Measurements from ENCODE around the gene ANKRD18B.
"Not testable (repeated sequence)": the region's sequence is repeated elsewhere in the genome, so short reads cannot be mapped to it uniquely, and the experiment has no call there.

The ANKRD18B gene

DNA sequence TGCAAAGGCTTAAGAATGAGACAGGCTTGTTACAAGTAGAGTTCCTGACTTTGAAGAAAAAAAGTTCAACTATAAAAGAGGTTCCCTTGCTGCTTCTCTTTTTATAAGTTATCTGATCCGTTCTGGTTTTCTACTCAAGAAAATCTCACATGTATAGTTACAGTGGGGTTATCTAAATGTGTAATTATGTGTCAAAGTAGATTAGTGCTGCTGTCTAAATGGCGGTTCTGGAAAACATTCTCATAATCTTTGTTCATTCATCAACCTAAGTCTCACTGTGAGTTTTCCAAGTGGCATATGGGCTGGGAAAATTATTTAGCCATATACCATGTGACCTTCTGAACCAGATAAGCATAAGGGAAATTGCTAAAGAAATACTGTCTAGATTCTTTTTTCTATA lies 21.7 kb downstream of the ANKRD18B start:
- not testable (repeated sequence) for H3K4me3 ChIP-seq (ENCODE audit: low read depth, low read length); H3K4me1 ChIP-seq (ENCODE audit: control insufficient read depth, insufficient read depth, low read length); H3K36me3 ChIP-seq (ENCODE audit: control insufficient read depth, insufficient read depth, low read length); H3K27me3 ChIP-seq (ENCODE audit: control insufficient read depth, insufficient read depth, low read length); H3K9me3 ChIP-seq (ENCODE audit: control insufficient read depth, insufficient read depth, low read length); H3K9ac ChIP-seq (ENCODE audit: low read depth, low read length)

DNA sequence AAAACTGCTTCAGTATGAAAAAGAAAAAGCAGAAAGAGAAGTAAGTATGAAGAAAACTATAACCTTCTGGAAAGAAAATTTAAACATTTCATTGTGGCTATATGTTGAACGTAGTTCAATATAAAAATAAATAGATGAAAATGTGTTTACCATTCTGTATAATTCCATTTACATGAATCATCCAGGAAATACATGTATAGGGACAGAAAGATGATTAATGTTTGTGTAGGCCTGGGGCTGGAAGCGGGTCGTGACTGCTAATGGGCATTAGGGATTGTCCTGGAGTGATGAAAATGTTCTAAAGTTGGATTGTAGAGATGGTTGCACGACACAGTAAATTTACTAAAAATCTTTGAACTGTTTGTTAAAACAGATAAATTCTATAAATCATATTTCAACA lies 24.8 kb downstream of the ANKRD18B start:
- not testable (repeated sequence) for H3K4me3 ChIP-seq (ENCODE audit: low read depth, low read length); H3K9me3 ChIP-seq (ENCODE audit: control insufficient read depth, insufficient read depth, low read length); H3K9ac ChIP-seq (ENCODE audit: low read depth, low read length); H3K36me3 ChIP-seq (ENCODE audit: control insufficient read depth, insufficient read depth, low read length); H3K27me3 ChIP-seq (ENCODE audit: control insufficient read depth, insufficient read depth, low read length); H3K4me1 ChIP-seq (ENCODE audit: control insufficient read depth, insufficient read depth, low read length)

DNA sequence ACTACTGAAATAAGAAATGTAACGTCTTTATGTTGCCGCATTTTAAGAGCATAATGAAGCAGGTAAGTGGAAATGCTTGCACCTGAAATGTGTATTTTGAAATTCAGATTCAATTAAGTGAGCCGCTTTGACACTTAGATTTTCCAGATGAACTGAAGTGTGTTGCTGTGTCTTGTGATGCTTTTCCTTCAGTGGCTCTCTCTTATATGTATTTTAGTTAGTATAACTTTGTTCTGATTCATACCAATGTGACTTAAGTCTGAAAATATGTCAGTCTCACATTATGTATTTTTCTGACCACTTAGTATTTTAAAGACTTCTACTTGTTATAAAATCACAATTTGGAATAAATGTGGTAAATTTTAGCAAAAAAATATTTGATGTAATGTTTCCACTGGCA lies 25.4 kb downstream of the ANKRD18B start:
- H3K4me1 ChIP-seq (ENCODE audit: control insufficient read depth, insufficient read depth, low read length); H3K27me3 ChIP-seq (ENCODE audit: control insufficient read depth, insufficient read depth, low read length); H3K9ac ChIP-seq (ENCODE audit: low read depth, low read length); H3K9me3 ChIP-seq (ENCODE audit: control insufficient read depth, insufficient read depth, low read length); H3K4me3 ChIP-seq (ENCODE audit: low read depth, low read length); H3K36me3 ChIP-seq (ENCODE audit: control insufficient read depth, insufficient read depth, low read length): not testable (repeated sequence)

DNA sequence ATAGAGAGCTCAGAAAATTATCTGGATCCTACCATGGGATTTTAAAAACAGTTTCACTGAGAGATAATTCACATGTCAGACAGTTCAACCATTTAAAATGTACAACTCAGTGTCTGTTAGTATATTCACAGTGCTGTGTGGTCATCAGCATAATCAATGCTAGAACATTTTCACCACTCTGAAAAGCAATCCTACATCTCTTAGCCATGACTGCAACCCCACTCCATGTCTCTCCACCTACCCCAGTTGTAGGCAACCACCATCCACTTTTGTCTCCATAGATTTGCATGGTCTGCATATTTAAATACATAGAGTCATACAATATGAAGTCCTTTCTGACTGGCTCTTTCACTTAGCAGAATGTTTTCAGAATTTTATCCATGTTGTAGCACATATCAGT lies 27.1 kb downstream of the ANKRD18B start:
- H3K36me3 ChIP-seq (ENCODE audit: control insufficient read depth, insufficient read depth, low read length); H3K4me1 ChIP-seq (ENCODE audit: control insufficient read depth, insufficient read depth, low read length); H3K27me3 ChIP-seq (ENCODE audit: control insufficient read depth, insufficient read depth, low read length); H3K9ac ChIP-seq (ENCODE audit: low read depth, low read length); H3K4me3 ChIP-seq (ENCODE audit: low read depth, low read length); H3K9me3 ChIP-seq (ENCODE audit: control insufficient read depth, insufficient read depth, low read length): not testable (repeated sequence)

DNA sequence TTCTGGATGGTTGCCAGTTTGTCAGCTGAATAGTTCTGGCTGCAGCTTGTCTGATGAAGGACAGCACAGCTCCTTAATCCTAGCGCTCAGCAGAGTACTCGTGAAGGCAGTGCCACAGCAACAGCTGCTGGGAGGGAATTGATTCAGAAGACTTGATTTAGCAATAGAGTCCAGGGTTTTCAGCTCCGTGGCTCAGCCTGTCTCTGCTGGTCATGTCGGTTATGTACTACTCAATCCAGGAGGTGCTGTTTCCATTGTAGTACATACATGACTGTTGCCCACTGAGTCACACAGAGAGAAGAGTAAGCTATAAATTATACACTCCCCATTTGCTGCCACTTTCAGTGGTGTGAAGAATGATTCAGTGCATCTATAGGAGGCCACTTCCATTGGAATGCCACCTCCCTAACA lies 28.3 kb downstream of the ANKRD18B start:
- H3K4me3 ChIP-seq (ENCODE audit: low read depth, low read length); H3K36me3 ChIP-seq (ENCODE audit: control insufficient read depth, insufficient read depth, low read length); H3K9ac ChIP-seq (ENCODE audit: low read depth, low read length); H3K9me3 ChIP-seq (ENCODE audit: control insufficient read depth, insufficient read depth, low read length); H3K4me1 ChIP-seq (ENCODE audit: control insufficient read depth, insufficient read depth, low read length); H3K27me3 ChIP-seq (ENCODE audit: control insufficient read depth, insufficient read depth, low read length): not testable (repeated sequence)

DNA sequence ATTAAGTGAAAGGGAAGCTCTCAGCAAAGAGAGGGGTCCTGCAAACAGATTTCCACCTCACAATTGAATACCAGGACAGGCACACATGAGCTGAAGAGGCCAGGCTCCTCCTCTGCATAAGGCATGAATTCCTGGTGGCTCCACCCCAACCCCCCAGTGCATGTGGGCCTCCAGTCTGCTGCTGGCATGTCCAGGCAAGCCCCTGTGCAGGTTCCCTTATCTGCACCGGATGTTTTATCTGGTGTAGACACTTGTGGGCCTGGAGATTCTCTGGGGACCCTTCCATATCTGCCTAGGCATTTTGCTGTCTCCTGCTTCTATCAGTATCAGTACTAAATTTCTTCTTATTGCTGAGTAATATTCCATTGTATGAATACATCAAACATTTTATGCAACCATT lies 36.2 kb downstream of the ANKRD18B start:
- H3K4me1 ChIP-seq (ENCODE audit: control insufficient read depth, insufficient read depth, low read length); H3K27me3 ChIP-seq (ENCODE audit: control insufficient read depth, insufficient read depth, low read length); H3K36me3 ChIP-seq (ENCODE audit: control insufficient read depth, insufficient read depth, low read length); H3K9me3 ChIP-seq (ENCODE audit: control insufficient read depth, insufficient read depth, low read length); H3K4me3 ChIP-seq (ENCODE audit: low read depth, low read length); H3K9ac ChIP-seq (ENCODE audit: low read depth, low read length): not testable (repeated sequence)

DNA sequence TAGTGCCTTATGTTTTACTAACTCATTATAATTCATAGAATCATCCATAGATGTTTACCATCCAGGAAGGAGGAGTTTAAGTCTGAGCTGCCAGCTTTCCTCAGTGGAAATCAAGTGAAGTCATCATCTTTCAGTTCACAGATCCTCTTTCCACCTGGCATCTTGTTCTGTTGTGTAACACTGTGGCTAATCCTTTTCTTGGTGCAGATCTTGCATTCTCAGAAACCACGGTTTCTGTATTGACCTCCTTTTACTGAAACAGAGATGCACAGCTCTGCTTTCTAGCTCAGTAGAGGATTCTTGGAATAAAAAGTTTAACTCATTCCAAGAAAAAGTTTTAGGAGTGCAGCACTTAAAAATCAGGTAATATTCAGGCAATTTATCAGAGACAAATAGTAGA lies 38.1 kb downstream of the ANKRD18B start:
- H3K27me3 ChIP-seq (ENCODE audit: control insufficient read depth, insufficient read depth, low read length); H3K4me3 ChIP-seq (ENCODE audit: low read depth, low read length); H3K9ac ChIP-seq (ENCODE audit: low read depth, low read length); H3K9me3 ChIP-seq (ENCODE audit: control insufficient read depth, insufficient read depth, low read length); H3K4me1 ChIP-seq (ENCODE audit: control insufficient read depth, insufficient read depth, low read length); H3K36me3 ChIP-seq (ENCODE audit: control insufficient read depth, insufficient read depth, low read length): not testable (repeated sequence)

DNA sequence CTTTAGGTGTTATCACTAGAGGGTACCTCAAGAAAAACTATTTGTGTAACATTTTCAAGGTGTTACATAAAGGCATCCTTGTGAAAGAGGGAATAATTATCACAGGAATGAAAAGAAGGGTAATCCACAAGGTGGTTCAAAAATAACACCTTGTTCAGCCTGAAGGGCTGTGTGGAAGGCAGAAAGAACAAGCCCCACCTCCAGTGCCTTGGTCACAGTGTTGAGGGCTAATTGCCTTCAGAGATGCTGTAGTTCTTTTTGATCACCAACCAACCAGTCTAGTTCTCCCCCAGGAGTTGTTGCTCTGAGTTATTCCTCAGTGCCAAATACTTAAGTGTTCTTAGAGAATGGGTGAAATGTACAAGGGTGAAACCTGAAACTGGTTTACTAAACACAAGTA lies 43.7 kb downstream of the ANKRD18B start:
- H3K9ac ChIP-seq (ENCODE audit: low read depth, low read length); H3K36me3 ChIP-seq (ENCODE audit: control insufficient read depth, insufficient read depth, low read length); H3K9me3 ChIP-seq (ENCODE audit: control insufficient read depth, insufficient read depth, low read length); H3K27me3 ChIP-seq (ENCODE audit: control insufficient read depth, insufficient read depth, low read length); H3K4me1 ChIP-seq (ENCODE audit: control insufficient read depth, insufficient read depth, low read length); H3K4me3 ChIP-seq (ENCODE audit: low read depth, low read length): not testable (repeated sequence)

DNA sequence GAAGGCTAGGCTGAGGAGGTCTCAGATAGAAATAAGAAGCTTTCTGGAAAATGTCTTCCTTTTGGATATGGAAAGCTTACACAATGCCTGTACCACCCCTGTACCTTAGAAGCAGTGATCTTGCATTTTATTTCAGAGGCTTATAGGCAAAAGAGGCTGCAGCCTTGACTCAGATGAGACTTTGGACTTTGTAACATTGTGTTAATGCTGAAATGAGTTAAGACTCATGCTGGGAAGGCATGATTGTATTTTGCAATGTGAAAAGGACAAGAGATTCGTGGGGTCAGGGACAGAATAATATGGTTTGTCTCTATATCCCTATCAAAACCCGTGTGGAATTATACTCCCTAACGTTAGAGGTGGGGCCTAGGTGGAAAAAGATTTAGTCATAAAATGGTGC lies 53.7 kb downstream of the ANKRD18B start:
- H3K36me3 ChIP-seq (ENCODE audit: control insufficient read depth, insufficient read depth, low read length); H3K4me1 ChIP-seq (ENCODE audit: control insufficient read depth, insufficient read depth, low read length); H3K9me3 ChIP-seq (ENCODE audit: control insufficient read depth, insufficient read depth, low read length); H3K4me3 ChIP-seq (ENCODE audit: low read depth, low read length); H3K9ac ChIP-seq (ENCODE audit: low read depth, low read length); H3K27me3 ChIP-seq (ENCODE audit: control insufficient read depth, insufficient read depth, low read length): not testable (repeated sequence)

DNA sequence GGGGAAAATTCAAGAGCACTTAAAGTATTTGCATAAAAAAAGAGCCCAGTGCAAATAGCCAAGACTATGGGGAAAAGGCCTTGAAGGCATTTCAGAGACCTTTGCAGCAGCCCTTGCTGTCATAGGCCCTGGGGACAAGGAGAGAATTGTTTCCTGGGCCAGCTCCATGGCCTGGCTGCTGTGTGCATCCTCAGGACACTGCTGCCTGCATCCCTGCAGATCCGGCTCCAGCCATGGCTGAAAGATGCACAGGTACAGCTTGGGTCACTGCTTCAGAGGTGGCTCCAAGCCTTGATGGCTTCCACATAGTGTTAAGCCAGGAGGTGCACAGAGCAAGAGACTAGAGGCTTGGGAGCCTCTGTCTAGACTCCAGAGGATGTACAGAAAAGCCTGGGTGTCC lies 55.9 kb downstream of the ANKRD18B start:
- not testable (repeated sequence) for H3K9ac ChIP-seq (ENCODE audit: low read depth, low read length); H3K27me3 ChIP-seq (ENCODE audit: control insufficient read depth, insufficient read depth, low read length); H3K4me3 ChIP-seq (ENCODE audit: low read depth, low read length)

DNA sequence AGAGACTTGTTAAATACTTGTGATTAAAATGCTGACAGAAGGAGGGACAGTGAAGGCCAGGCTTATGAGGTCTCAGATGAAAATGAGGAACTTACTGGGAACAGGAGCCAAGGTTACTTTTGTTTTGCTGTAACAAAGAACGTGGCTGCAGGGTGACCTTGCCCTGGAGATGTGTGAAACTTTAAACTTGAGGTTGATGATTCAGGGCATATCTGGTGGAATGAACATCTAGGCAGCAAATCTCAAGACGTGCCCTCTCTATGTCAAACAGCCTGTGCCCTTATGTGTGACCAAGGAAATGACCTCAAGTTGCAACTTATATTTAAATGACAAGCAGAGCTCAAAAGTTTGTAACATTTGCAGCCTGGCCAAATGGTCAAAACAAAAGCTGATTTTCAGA lies 58.6 kb downstream of the ANKRD18B start:
- H3K4me1 ChIP-seq (ENCODE audit: control insufficient read depth, insufficient read depth, low read length); H3K9ac ChIP-seq (ENCODE audit: low read depth, low read length); H3K36me3 ChIP-seq (ENCODE audit: control insufficient read depth, insufficient read depth, low read length); H3K9me3 ChIP-seq (ENCODE audit: control insufficient read depth, insufficient read depth, low read length); H3K27me3 ChIP-seq (ENCODE audit: control insufficient read depth, insufficient read depth, low read length); H3K4me3 ChIP-seq (ENCODE audit: low read depth, low read length): not testable (repeated sequence)

More for the DNA sequence above, 55.9 kb downstream of the ANKRD18B start:
- not testable (repeated sequence) for H3K4me1 ChIP-seq (ENCODE audit: control insufficient read depth, insufficient read depth, low read length); H3K9me3 ChIP-seq (ENCODE audit: control insufficient read depth, insufficient read depth, low read length); H3K36me3 ChIP-seq (ENCODE audit: control insufficient read depth, insufficient read depth, low read length)

DNA sequence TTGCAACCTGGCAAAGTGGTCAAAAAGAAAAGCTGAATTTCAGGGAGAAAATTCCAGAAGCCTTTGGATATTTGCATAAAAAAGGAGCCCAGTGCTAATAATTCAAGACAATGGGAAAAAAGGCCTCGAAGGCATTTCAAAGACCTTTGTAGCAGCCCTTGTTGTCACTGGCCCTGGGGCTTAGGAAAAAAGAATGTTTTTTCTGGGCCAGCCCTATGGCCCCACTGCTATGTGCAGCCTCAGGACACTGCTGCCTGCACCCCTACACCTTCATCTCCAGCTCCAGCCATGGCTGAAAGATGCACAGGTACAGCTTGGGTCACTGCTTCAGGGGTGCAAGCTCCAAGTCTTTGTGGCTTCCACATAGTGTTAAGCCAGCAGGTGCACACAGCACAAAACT lies 62.1 kb downstream of the ANKRD18B start:
- H3K27me3 ChIP-seq (ENCODE audit: control insufficient read depth, insufficient read depth, low read length); H3K9ac ChIP-seq (ENCODE audit: low read depth, low read length); H3K36me3 ChIP-seq (ENCODE audit: control insufficient read depth, insufficient read depth, low read length); H3K4me1 ChIP-seq (ENCODE audit: control insufficient read depth, insufficient read depth, low read length); H3K4me3 ChIP-seq (ENCODE audit: low read depth, low read length); H3K9me3 ChIP-seq (ENCODE audit: control insufficient read depth, insufficient read depth, low read length): not testable (repeated sequence)

DNA sequence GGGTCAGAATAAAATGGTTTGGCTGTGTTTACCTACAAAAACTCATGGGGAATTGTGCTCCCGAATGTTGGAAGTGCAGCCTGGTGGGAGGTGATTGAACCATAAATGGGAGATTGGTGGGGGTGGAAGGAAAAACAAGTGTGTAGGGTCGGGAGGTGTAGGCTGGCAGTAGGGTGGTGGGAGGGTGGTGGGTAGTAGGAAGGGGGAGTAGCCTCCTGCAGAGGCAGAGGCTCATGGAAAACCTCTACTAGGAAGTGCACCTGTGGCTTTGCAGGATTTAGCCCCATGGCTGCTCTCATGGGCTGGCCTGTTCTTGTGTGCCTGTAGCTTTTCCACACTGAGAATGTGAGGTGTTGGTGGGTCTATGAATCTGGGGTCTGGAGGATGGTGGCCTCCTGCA lies 63.7 kb downstream of the ANKRD18B start:
- not testable (repeated sequence) for H3K9ac ChIP-seq (ENCODE audit: low read depth, low read length); H3K27me3 ChIP-seq (ENCODE audit: control insufficient read depth, insufficient read depth, low read length); H3K9me3 ChIP-seq (ENCODE audit: control insufficient read depth, insufficient read depth, low read length); H3K4me3 ChIP-seq (ENCODE audit: low read depth, low read length); H3K36me3 ChIP-seq (ENCODE audit: control insufficient read depth, insufficient read depth, low read length); H3K4me1 ChIP-seq (ENCODE audit: control insufficient read depth, insufficient read depth, low read length)

All from iPS-15b (cell line).